ENCODE results near the gene CPT1B.

The CPT1B gene

DNA sequence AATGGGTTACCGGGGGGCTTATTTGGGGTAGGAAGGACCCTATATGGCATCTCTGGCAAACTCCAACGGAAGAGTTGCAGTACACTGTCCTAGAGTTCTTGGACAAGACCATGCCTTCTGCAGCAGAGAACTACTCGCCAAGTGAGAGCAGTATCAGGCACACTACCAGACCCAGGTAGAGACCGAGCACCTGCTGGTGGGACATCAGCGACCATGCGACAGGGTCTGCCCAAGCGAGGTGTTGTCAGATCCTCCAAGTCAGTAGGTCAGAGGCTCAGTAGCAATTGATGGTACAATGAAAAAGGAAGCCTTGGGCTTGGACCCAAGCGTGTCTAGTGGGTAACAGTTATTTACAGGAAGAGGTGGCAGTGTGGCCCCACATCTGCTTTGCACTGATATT is 7.6 kb upstream of the CPT1B start:
- no peak for DNase-seq

DNA sequence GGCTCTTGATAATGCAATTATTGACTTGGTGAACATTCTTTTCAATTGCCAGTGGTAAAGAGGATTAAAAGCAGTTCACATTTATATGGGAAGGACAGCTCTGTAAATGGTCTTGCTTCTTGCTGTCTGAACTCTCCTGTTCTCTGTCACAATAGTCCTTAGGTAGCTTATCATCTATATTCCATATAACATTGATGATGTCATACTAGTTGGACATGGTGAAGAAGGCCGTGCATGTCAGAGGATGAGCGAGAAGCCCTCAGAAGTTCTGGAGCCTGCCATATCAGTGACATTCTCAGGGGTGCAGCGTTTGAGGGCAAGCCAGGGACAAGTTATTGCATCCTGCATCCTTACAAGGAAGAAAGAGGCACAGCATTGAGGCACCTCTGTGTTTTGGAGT is 7.0 kb upstream of the CPT1B start:
- no peak for DNase-seq

GRCh38 chr22:50584106-50585096 is 6.2 kb upstream of the CPT1B start:
- DNase-seq, result no peak

DNA sequence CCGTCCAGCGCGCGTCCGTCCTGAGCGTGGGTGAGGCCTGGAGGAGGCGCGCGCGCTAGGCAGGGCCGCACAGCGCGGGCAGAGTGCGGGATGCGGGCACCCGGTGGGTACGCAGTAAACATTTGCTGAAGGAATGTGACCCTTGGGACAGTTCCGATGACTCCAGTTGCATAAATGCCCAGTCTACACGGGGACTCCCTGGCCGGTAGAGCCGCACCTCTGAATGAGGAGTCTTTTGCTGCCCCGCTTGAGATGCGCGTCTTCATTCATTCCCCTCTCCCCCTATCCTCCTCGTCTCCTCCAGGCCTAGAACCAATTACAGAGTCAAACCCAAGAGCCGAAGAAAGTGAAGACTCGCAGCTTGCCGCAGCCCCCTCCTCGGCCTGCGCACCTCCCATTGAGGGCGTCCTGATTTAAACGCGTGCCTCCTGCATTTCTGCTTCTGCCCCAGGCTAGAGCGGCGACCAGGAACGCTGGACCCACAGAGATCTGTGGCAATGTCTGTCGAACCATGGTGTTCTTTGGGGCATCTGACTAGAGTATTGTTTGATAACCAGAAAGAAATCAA is 5.2 kb upstream of the CPT1B start:
- DNase-seq, result peak; percentile 95

- peak; percentile 99 for DNase-seq
Observed at GRCh38 chr22:50582493-50583293, 4.5 kb upstream of the CPT1B start, which contains the start of gene CHKB. Gene CHKB (minus strand): TSS chr22:50582849. CDS start chr22:50582781, 68 bp downstream.

DNA sequence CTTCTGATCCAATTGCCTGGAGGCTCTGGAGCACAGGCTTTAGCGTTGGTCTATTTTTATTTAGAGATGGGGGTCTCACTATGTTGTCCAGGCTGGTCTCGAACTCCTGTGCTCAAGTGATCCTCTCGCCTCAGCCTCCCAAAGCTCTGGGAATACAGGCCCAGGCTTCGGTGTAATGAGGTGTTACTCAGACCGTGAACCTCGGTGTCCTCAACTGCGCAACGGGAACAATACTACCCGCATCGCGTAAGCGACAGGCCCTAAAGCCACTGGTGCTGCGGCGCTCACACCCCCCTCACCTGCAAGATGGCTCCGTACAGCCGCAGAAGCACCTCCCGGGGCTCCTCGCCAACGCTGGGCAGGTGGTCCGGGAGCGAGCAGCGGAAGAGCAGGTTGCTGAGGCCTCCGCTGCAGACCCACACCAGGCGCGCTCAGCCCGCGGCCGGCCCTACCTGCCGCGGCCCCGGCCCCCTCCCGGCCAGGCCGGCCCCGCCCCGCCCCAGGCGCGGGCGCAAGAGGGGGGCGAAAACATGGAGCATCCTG is 3.8 kb upstream of the CPT1B start:
- DNase-seq, result no peak

GRCh38 chr22:50581031-50581949 is 3.1 kb upstream of the CPT1B start:
- DNase-seq, result no peak

DNA sequence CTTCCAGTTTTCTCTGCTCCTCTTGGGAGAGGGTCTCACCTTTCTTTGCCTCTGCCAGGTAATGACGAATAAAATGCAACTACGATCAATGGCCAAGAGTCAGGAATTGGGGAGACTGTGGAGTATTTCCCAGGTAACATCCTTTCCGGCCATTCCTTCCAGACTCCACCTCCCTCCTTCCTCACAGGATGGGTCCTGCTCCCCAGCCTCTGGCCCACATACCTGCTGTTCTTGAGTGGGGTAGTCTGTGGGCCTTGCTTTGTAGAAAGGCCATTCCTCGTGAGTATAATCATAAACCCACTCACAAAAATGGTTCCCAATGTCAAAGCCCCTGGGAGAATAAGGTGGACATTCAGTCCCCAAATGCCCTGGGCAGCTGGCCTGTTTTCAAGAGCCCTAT is 1.5 kb upstream of the CPT1B start:
- no peak for DNase-seq

GRCh38 chr22:50578776-50579310 is 616 bp upstream of the CPT1B start:
- DNase-seq, result no peak

GRCh38 chr22:50577697-50577986 is 585 bp downstream of the CPT1B start:
- DNase-seq, result no peak

- no peak for DNase-seq
Observed at GRCh38 chr22:50576806-50577696, 1.2 kb downstream of the CPT1B start.

GRCh38 chr22:50576070-50576469 is 2.2 kb downstream of the CPT1B start:
- DNase-seq, result no peak

DNA sequence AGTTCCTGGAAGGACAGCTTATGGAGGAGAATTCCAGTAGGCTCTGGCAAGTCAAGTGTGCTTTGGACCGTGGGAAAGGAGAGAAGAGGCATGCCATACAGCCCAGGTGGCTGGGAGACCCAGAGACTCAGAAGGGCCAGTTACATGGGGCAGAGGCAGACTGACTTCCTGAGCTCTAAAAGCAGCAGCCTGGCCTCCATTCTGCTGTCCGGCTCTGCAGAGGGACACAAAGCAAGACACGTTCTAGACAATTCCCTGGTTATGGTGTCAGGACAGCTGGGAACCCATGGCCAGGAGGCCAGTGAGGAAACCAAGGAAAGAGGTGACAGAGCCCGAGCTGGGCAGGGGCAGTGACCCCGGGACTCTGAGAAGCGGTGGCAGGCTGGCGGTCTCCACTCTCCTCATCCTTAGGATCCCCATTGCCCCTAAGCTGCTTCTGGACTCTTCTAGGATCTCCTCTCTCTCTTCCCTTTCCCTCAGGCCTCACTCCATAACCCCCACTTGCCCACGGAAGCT is 2.7 kb downstream of the CPT1B start:
- DNase-seq, result no peak

DNA sequence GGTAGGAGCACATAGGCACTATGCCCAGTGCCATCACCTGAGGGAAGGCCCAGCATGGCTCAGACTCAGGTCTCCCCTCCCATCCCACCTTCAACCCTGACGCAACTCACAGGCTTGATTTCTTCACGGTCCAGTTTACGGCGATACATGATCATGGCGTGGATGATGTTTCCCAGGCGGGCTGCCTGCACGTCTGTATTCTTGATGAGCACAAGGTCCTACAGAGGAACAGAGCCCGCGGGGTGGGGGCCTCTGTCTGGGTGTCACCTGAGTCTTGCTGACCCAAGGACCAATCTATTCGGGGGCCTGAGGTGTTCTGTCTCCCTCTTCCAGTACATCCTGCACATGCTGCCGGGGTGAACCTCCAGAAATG is 3.9 kb downstream of the CPT1B start:
- DNase-seq, result no peak

GRCh38 chr22:50573491-50574382 is 4.5 kb downstream of the CPT1B start:
- DNase-seq, result no peak

- DNase-seq, result no peak
Observed at GRCh38 chr22:50572965-50573364, 5.3 kb downstream of the CPT1B start.

DNA sequence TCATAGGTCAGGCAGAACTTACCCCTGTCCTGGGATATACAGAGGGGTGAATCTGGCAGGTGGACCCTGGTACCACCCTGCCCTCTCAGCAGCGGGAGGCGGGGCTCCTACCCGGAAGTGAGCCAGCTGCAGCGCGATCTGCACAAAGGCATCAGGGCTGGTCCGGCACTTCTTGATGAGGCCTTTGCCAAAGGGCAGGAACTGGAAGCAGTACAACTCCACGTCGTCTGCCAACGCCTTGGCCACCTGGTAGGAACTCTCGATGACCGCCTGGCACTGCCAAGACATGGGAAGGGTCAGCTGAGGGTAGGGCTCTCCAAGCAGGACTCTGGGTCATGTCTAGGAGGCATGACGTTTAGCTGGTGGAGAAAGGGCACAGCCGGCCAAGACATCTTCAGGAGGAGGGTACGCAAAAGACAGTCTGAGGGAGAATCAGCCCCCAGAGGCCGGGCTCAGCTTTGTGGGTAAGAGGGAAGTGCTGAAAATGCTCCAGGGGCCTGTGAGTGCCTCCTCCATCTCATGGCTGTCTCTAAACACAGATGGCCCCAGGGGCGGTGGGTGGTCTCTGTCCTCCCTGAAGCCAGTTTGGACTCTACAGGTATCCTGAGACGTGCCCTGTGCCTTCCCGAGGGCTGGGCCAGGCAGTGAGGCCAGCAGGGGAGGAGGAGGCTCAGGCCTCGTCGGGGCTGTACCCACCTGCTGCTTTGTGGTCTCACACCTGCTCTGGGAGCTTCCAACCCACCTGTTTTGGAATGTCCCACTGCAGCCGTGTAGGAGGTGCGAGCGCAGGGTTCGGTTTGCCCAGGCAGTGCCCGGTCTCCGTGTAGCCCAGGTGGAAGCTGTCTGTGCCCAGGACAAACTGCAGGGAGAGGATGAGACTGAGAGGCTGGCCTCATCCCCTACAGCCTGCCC is 6.7 kb downstream of the CPT1B start:
- DNase-seq, result no peak

- DNase-seq, result no peak
Observed at GRCh38 chr22:50570861-50571260, 7.4 kb downstream of the CPT1B start.
